NCI-H1436 treated with DMSO at 0.1 percent for 48 hours (cell line): ENCODE data around the gene PLCH1.
"Not testable (repeated sequence)": the region's sequence is repeated elsewhere in the genome, so short reads cannot be mapped to it uniquely, and the experiment has no call there.

ENCODE experiments used
- DNase-seq: peaks from one replicate; lab custom pipeline; 2025; lab: John Stamatoyannopoulos, UW

Gene PLCH1

GRCh38 chr3:155420881-155421486, 323.9 kb downstream of the PLCH1 start:
- no peak for DNase-seq

GRCh38 chr3:155420406-155420805, 324.5 kb downstream of the PLCH1 start:
- no peak for DNase-seq

GRCh38 chr3:155418407-155418806, 326.5 kb downstream of the PLCH1 start:
- no peak for DNase-seq

GRCh38 chr3:155417119-155417517, 327.8 kb downstream of the PLCH1 start:
- no peak for DNase-seq

- DNase-seq = no peak
These were observed 328.3 kb downstream of the PLCH1 start for GRCh38 chr3:155416500-155417118.

GRCh38 chr3:155412904-155413303, 332.0 kb downstream of the PLCH1 start:
- no peak for DNase-seq

- no peak for DNase-seq
These were observed 333.2 kb downstream of the PLCH1 start for GRCh38 chr3:155411500-155412223.

- no peak for DNase-seq
These were observed 335.5 kb downstream of the PLCH1 start for GRCh38 chr3:155409336-155409735.

GRCh38 chr3:155407971-155408370, 336.9 kb downstream of the PLCH1 start:
- DNase-seq = no peak

- DNase-seq = no peak
These were observed 337.5 kb downstream of the PLCH1 start for GRCh38 chr3:155407331-155407730.

GRCh38 chr3:155404486-155404885, 340.4 kb downstream of the PLCH1 start:
- no peak for DNase-seq

- DNase-seq = no peak
These were observed 342.2 kb downstream of the PLCH1 start for GRCh38 chr3:155402656-155403055.

GRCh38 chr3:155398046-155398445, 346.8 kb downstream of the PLCH1 start:
- no peak for DNase-seq

- not testable (repeated sequence) for DNase-seq
These were observed 350.0 kb downstream of the PLCH1 start for GRCh38 chr3:155394896-155395295.

GRCh38 chr3:155394240-155394639, 350.6 kb downstream of the PLCH1 start:
- DNase-seq = no peak

- no peak for DNase-seq
These were observed 351.6 kb downstream of the PLCH1 start for GRCh38 chr3:155393316-155393715.

- no peak for DNase-seq
These were observed 352.7 kb downstream of the PLCH1 start for GRCh38 chr3:155392138-155392537.

GRCh38 chr3:155391551-155391958, 353.3 kb downstream of the PLCH1 start:
- DNase-seq = no peak

GRCh38 chr3:155391104-155391503, 353.8 kb downstream of the PLCH1 start:
- DNase-seq = no peak

- DNase-seq = no peak
These were observed 354.5 kb downstream of the PLCH1 start for GRCh38 chr3:155390351-155390750.

- DNase-seq = no peak
These were observed 356.5 kb downstream of the PLCH1 start for GRCh38 chr3:155388417-155388816.

GRCh38 chr3:155387571-155387970, 357.3 kb downstream of the PLCH1 start:
- no peak for DNase-seq

GRCh38 chr3:155386919-155387318, 358.0 kb downstream of the PLCH1 start:
- no peak for DNase-seq
